GM21786 (cell line): ENCODE measurements around the gene WIPI1.
A peak's percentile ranks its signal among the peaks of the same experiment; 100 is the strongest.

Experiments used
- ATAC-seq: cut with Tn5 transposase; IDR thresholded peaks from one replicate; pipeline ENCODE4 v1.9.1; 2021; ENCODE audit not compliant: unreplicated experiment

The WIPI1 gene

GRCh38 chr17:68440526-68440925 lies 16.8 kb downstream of the WIPI1 start:
- ATAC-seq, result no peak

GRCh38 chr17:68439656-68440290 lies 17.5 kb downstream of the WIPI1 start:
- ATAC-seq, result no peak

- ATAC-seq, result peak; percentile 80
These were observed 19.1 kb downstream of the WIPI1 start for GRCh38 chr17:68437979-68438822.

GRCh38 chr17:68435876-68436842 lies 21.1 kb downstream of the WIPI1 start:
- peak; percentile 36 for ATAC-seq

- no peak for ATAC-seq
These were observed 21.9 kb downstream of the WIPI1 start for GRCh38 chr17:68435361-68435760.

- no peak for ATAC-seq
These were observed 23.3 kb downstream of the WIPI1 start for GRCh38 chr17:68433911-68434508.

GRCh38 chr17:68433211-68433610 lies 24.1 kb downstream of the WIPI1 start:
- ATAC-seq, result no peak

- no peak for ATAC-seq
These were observed 25.0 kb downstream of the WIPI1 start for GRCh38 chr17:68432086-68432864.

- ATAC-seq, result no peak
These were observed 25.6 kb downstream of the WIPI1 start for GRCh38 chr17:68431661-68432071.

GRCh38 chr17:68431045-68431608 lies 26.2 kb downstream of the WIPI1 start:
- ATAC-seq, result no peak

- ATAC-seq, result no peak
These were observed 27.4 kb downstream of the WIPI1 start for GRCh38 chr17:68429881-68430280.

- no peak for ATAC-seq
These were observed 28.7 kb downstream of the WIPI1 start for GRCh38 chr17:68428498-68429172.

GRCh38 chr17:68427575-68427974 lies 29.7 kb downstream of the WIPI1 start:
- ATAC-seq, result no peak

- ATAC-seq, result no peak
These were observed 31.3 kb downstream of the WIPI1 start for GRCh38 chr17:68425979-68426378.

GRCh38 chr17:68424861-68425260 lies 32.4 kb downstream of the WIPI1 start:
- no peak for ATAC-seq

- no peak for ATAC-seq
These were observed 33.1 kb downstream of the WIPI1 start for GRCh38 chr17:68424203-68424602.

GRCh38 chr17:68423251-68423650 lies 34.0 kb downstream of the WIPI1 start:
- ATAC-seq, result no peak

GRCh38 chr17:68422821-68423220 lies 34.5 kb downstream of the WIPI1 start:
- no peak for ATAC-seq

GRCh38 chr17:68421486-68421885 lies 35.8 kb downstream of the WIPI1 start:
- ATAC-seq, result no peak
